GM12873 (cell line): Measurements from ENCODE around the gene ZEB2.

Source experiments
- TF ChIP-seq, protein P1 (sequence below): IDR thresholded peaks from 2 replicates; pipeline ENCODE4 v1.5.1; 2012; ENCODE audit warnings: low read depth, mild to moderate bottlenecking, moderate library complexity, low read length, control low read depth; ENCODE audit not compliant: insufficient read depth; ENCODE audit errors: missing control alignments

ZEB2 gene

DNA sequence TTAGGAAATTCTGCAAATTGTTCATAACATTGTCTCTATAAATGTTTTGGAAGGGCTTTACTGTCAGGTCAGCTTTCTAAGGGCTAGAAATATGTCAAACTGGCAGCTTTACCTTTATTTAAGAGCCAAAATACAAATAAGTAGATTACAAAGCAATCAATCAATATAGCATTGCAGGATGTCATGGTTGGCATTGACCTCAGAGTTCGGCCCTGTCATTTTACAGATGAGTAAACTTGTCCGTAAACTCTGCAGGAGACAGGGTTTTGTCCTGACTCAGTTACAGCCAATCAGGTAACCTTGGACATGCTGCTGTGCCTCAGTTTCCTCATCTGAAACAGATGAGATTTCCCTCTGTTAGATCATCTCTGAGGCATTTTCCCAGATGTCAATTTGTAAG lies 25.9 kb upstream of the ZEB2 start:
- TF ChIP-seq, protein P1, sequence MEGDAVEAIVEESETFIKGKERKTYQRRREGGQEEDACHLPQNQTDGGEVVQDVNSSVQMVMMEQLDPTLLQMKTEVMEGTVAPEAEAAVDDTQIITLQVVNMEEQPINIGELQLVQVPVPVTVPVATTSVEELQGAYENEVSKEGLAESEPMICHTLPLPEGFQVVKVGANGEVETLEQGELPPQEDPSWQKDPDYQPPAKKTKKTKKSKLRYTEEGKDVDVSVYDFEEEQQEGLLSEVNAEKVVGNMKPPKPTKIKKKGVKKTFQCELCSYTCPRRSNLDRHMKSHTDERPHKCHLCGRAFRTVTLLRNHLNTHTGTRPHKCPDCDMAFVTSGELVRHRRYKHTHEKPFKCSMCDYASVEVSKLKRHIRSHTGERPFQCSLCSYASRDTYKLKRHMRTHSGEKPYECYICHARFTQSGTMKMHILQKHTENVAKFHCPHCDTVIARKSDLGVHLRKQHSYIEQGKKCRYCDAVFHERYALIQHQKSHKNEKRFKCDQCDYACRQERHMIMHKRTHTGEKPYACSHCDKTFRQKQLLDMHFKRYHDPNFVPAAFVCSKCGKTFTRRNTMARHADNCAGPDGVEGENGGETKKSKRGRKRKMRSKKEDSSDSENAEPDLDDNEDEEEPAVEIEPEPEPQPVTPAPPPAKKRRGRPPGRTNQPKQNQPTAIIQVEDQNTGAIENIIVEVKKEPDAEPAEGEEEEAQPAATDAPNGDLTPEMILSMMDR = no peak

DNA sequence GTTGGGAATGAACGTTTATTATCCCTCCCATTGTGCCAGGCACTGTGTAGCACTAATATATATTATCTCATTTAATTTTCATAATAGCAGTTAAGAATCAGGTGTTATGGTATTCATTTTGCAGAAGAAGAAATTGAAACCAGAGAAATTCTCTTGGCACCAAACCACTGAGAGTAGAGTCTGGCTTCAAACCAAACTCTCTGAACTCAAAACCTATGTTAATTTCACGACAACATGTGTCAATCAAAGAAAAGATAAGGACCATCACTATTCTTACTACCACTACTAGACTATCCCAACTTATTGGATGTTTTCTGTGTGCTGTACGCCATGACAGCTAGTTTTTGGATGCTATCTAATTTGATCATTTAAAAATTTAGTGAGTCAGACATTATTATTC lies 24.1 kb upstream of the ZEB2 start:
- TF ChIP-seq, protein P1 = no peak

DNA sequence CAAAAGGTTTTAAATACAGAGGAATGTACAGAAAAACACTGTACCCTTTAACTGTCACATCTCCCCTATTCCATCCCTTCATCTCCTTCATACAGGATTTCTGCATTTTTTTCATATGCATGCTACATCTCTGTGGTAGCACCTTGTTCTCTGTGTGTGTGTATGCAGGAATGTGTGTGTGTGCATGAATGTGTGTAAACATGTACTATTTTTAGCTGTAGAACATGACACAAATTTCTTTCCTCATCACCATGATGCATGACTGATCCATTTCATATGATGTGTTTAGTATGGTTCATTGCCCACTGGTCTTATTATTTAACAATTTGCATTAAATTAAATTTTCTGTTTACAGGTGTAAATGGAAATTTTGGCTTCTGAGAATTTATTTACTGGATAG lies 21.5 kb upstream of the ZEB2 start:
- TF ChIP-seq, protein P1 = no peak

DNA sequence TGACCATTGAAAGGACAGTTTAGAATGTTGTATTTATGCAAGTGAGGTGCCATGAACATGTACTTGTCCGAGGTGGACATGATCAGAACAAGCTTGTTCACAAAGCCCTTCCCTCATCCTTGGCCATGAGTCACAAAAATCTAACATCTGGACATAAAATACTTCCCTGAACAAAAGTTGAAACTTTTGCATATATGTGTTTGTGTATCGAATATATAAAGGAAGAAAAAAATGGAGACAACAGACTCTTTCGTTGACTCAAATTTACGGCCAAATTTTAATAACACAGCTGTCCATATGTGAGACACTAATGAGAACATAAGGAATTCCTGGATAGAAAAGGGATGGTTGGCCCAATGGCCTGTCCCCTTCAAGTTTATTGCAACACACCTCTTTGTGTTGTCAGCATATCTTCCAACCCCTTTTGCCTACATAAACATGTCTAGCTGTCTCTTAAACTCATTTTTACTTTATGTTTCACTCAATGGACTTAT lies 19.4 kb upstream of the ZEB2 start:
- TF ChIP-seq, protein P1 = no peak

DNA sequence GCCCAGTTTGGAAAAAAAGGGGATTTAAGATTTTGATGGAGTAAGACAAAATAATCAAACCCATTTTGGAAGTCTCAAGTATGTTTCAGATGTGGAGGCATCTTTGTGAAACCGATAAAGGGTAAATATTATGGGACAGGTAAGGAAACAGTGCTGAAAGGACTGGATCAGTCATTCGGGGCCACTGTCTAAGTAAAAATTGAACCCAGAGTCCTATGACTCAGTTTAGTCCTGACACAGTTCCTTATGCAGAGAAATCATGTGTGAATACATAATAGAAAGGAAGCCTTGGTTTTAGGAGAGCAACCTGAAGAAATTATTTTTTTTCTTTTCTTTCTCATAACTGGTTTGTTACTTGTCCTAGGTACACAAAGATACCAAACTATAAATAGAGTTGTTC lies 15.4 kb upstream of the ZEB2 start:
- TF ChIP-seq, protein P1 = no peak

DNA sequence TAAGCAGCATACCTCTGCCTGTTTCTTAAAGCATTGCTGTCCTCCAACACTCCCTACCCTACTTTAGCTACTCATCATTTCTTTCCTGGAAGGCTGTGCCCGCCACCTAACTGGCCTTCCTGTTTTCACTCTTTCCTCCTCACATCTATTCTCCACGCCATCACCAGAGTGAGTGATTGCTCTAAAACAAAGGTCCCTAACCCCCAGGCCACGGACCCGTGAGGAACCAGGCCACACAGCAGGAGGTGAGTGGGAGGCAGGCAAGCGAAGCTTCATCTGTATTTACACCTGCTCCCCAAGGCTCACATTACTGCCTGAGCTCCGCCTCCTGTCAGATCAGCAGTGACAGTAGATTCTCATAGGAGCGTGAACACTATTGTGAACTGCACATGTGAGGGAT lies 13.3 kb upstream of the ZEB2 start:
- TF ChIP-seq, protein P1 = no peak

DNA sequence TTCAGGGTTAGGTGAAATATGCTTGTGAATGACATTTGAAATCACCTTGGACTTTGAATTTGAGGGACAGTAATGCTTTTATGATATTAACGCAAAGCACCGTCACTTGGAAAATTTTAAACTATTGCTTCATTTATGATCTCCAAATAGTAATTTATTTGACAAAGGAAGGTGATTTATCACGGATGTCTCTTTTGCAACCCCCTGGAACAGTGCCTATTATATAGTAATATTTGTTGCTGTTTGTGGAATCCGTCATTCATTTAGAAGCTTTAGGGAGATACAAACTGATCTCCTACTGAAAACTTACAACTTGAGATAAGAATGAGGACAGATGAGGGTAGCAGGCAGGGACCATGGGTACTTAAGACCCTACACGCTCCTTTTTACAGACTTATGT lies 10.7 kb upstream of the ZEB2 start:
- TF ChIP-seq, protein P1 = no peak
